ENCODE measurements around the gene THOC2.
"Not testable (repeated sequence)": the region's sequence is repeated elsewhere in the genome, so short reads cannot be mapped to it uniquely, and the experiment has no call there.

THOC2 gene

DNA sequence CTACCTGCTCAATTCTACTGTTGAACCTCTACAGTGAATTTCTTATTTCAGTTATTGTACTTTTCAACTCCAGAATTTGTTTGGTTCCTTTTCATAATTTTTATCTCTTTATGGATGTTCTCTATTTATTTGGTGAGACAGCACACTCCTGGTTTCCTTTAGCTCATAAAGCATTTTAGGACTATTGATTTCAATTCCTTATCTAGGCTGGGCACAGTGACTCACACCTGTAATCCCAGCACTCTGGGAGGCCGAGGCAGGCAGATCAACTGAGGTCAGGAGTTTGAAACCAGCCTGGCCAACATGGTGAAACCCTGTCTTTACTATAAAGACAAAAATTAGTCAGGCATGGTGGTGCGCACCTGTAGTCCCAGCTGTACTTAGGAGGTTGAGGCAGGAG, 57.7 kb downstream of the THOC2 start:
- DNase-seq (ENCODE audit: low read depth) = no peak

DNA sequence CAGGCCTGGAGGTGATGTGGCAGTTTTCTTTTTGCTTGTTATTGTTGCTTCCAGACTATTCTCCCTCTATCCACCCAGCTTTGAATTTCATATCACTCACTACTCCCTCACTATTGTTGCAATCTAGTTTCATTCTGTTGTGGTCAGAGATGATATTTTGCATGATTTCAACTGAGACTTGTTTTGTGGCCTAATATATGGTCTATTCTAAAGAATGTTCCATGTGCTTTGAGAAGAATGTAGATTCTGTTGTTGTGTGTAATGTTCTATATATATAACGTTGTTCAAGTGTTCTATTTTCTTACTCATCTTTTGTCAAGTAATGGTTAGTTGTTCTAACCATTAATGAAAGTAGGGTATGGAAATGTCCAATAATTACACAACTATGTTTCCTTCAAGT, 59.0 kb downstream of the THOC2 start:
- DNase-seq (ENCODE audit: low read depth) = no peak

DNA sequence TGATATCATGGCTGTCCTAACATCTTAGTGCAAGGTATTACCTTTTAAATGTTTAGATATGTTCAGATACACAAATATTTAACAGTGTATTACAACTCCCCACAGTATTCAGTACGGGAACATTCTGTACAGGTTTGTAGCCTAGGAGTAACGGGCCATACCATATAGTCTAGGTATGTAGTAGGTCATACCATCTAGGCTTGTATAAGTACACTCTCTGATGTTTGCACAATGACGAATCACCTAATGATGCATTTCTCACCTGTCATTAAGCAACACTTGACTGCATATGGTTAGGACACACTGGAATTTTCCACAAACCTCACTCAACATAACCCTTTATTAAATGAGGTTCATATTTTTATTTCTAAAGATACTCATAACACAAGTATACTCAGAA, 67.7 kb downstream of the THOC2 start:
- DNase-seq (ENCODE audit: low read depth) = no peak

DNA sequence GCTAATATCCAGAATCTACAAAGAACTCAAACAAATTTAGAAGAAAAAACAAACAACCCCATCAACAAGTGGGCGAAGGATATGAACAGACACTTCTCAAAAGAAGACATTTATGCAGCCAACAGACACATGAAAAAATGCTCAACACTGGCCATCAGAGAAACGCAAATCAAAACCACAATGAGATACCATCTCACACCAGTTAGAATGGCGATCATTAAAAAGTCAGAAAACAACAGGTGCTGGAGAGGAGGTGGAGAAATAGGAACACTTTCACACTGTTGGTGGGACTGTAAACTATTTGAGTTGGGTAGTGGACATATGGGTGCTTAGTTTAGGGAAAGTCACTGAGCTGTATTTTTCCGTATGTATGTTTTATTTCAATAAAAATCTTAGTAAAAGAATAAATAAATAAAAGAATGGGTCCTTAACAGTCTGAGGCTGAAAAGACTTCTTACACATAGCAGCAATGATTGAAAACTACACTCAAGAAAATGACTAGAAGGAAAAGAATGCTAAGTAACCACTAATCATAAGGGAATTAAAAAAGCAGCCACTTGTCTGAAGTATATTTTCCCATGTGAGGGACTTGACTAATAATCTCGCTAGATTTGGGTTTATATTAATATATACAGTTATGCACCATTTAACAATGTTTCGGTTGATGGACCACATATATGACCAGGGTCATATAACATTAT, 68.2 kb downstream of the THOC2 start:
- not testable (repeated sequence) for DNase-seq (ENCODE audit: low read depth)

DNA sequence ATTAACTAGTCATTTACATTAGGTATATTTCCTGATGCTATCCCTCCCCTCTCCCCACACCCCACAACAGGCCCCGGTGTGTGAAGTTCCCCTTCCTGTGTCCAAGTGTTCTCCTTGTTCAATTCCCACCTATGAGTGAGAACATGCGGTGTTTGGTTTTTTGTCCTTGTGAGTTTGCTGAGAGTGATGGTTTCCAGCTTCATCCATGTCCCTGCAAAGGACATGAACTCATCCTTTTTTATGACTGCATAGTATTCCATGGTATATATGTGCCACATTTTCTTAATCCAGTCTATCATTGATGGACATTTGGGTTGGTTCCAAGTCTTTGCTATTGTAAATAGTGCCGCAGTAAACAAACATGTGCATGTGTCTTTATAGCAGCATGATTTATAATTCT, 69.1 kb downstream of the THOC2 start:
- not testable (repeated sequence) for DNase-seq (ENCODE audit: low read depth)

DNA sequence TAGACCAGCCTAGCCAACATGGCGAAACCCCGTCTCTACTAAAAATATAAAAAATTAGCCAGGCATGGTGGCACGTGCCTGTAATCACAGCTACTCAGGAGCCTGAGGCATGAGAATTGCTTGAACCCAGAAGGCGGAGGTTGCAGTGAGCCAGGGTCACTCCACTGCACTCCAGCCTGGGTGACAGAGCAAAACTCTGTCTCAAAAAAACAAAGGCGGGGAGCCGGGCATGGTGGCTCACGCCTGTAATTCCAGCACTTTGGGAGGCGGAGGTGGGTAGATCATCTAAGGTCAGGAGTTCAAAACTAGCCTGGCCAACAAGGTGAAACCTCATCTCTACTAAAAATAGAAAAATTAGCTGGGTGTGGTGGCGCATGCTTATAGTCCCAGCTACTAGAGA, 76.3 kb downstream of the THOC2 start:
- not testable (repeated sequence) for DNase-seq (ENCODE audit: low read depth)

DNA sequence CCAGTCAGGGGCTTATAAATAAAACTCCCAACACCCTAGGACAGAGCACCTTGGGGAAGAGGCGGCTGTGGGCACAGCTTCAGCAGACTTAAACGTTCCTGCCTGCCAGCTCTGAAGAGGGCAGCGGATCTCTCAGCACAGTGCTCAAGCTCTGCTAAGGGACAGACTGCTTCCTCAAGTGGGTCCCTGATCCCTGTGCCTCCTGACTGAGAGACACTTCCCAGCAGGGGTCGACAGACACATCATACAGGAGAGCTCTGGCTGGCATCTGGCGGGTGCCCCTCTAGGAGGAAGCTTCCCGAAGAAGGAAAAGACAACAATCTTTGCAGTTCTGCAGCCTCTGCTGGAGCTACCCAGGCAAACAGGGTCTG, 84.1 kb downstream of the THOC2 start:
- not testable (repeated sequence) for DNase-seq (ENCODE audit: low read depth)

DNA sequence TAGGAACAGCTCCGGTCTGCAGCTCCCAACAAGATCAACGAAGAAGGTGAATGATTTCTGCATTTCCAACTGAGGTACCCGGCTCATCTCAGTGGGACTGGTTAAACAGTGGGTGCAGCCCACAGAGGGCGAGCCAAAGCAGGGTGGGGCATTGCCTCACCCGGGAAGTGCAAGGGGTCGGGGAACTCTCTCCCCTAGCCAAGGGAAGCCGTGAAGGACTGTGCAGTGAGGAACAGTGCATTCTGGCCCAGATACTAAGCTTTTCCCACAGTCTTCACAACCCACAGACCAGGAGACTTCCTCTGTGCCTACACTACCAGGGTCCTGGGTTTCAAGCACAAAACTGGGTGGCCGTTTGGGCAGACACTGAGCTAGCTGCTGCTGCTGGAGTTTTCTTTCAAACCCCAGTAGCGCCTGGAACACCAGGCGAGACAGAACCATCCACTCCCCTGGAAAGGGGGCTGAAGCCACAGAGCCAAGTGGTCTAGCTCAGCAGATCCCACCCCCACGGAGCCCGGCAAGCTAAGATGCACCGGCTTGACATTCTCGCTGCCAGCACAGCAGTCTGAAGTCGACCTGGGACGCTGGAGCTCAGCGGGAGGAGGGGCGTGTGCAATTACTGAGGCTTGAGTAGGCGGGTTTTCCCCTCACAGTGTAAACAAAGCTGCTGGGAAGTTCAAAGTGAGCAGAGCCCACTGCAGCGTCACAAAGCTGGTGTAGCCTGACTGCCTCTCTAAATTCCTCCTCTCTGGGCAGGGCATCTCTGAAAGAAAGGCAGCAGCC, 84.6 kb downstream of the THOC2 start:
- no peak for DNase-seq (ENCODE audit: low read depth)

DNA sequence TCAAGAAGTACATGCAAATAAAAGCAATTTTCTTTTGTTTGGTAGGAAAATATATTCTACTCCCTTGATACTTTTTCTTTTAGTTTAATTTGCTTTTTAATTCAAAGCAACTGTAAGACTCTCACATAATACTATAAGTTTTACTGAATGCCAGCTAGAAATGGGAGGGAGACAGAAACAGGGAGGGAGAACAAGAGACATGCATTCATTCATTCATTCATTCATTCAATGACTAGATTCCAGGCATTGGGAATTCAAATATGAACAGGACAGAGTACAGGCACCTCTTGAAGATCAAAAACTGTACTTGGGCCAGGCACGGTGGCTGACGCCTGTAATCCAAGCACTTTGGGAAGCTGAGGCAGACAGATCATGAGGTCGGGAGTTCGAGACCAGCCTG, 85.6 kb downstream of the THOC2 start:
- DNase-seq (ENCODE audit: low read depth) = no peak

DNA sequence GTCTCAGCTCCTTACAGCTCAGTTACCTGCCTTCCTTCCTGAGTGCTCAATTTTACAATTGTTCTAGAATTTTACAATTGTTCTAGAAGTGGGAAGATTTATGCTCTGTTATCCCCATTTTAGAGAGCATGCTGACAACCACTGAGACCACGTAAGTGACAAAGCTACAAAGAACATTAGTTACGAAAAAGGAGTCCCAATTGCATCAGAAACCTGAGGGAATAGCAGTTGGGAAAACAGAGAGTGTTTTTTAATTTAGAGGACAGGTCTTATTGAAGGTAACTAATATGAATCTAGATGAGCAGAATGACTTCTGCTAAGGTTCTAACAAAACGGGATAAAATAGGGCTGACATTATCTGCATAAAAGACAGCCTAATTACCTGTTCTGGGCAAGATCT, 103.3 kb downstream of the THOC2 start:
- DNase-seq (ENCODE audit: low read depth) = no peak

DNA sequence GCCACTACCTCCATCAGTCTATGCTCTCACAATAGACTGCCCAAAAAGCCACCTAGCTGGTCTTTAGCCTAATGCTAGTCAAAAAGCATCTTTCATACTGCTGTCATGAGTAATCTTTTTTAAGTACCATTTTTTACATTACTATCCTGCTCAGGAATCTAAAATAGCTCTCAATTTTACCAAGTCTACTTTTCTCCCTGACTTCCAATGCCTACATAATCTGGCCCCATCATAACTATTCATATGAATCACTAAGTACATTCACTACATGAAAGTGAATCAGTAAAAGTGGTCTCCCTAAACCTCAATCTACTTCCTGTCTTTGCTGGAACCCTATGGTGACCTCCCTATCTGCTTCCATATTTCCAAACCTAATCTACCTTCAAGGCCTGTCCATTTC, 105.9 kb downstream of the THOC2 start:
- DNase-seq (ENCODE audit: low read depth) = no peak

DNA sequence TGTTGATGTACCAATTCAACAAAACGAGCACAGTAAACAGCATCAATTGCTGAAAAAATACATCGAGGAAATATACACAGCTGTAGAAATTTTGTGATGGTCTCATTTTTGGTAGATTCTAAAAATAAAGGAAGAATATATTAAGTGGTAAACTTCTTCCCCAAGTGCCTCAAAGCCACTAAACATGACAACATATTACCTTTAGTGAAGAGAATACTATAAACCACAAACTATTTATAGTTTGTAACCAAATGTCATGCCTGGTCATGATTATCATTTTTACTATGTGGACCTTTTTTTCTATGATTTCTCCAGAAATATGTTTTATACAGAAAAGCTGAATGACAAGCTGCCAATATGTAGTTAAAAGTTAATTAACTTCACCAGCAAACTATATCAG, 106.9 kb downstream of the THOC2 start:
- no peak for DNase-seq (ENCODE audit: low read depth)

DNA sequence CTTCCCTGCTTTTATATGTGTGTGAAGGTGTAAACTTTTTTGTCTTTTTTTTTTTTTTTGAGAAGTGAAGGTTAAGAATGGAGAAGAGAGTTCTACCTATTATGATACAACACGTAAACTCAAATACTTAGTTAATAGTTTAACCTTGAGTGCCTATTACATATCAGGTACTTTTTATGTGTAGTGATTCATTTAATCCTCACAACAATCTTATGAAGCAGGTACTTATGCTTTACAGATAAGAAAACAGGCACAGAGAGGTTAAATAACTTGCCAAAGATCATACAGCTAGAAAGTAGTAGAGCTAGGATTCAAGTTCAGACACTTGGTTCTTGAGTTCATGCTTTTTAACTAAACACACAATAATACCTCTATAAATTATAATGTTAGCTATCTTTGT, 107.4 kb downstream of the THOC2 start:
- DNase-seq (ENCODE audit: low read depth) = no peak

DNA sequence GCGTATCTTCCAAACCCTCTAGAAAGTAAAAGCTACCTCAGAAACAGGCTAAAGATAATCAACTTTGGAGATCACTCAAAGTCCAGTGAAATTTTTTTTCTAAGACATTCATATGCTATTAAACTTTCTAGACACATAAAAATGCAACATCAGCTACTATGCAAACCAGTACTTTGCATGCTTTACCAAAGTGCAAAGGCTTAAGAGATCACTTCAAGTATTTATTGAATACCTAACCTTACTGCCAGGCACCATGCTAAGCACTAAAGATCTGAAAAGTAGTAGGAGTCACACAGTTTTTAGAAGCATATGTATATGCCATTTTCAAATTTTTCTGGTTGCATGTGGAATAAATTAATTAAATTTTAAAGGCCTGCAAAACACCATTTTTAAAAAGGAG, 115.8 kb downstream of the THOC2 start:
- no peak for DNase-seq (ENCODE audit: low read depth)

DNA sequence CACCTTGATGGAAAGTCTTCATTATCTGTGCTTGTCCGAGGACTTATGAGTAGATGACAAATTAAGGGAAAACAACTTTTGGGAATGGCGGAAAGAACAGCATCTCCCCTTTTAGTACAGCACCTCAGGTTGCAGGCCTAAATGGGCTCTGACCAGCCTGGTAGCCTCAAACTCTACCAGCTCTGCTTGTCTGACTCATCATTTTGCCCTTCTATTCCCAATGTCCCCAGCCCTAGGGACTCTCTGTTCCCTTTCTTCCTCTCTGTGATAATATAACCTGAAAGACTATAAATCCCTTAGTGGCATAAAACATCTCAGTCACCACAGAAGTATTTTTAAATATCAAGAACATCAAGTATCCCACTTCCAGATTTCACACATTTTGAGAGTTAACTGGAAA, 121.9 kb downstream of the THOC2 start:
- no peak for DNase-seq (ENCODE audit: low read depth)

DNA sequence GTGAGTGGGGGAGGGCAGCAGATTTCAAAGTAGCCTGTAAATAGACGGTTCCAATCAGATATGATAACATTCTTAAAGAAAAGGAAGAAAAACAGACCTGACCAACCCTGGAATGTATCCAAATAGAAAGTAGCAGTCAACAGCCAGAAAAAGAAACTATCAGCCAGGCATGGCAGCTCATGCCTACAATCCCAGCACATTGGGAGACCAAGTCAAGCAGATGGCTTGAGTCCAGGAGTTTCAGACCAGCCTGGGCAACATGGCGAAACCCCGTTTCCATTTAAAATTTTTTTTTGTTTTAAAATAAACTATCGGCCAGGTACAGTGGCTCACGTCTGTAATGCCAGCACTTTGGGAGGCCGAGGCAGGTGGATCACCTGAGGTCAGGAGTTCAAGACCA, 125.0 kb downstream of the THOC2 start:
- DNase-seq (ENCODE audit: low read depth) = no peak

DNA sequence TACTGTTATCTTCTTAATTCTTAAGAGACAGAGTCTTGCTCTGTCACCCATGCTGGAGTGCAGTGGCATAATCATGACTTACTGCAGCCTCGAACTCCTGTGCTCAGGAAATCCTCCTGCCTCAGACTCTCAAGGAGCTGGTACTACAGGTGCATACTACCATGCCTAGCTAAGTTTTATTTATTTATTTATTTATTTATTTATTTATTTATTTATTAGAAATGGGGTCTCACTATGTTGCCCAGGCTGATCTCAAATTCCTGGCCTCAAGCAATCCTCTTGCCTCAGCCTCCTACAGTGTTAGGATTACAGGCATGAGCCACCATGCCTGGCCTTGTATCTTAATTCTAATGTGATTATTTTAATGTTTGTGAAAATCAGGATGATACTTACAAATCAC, 125.6 kb downstream of the THOC2 start:
- DNase-seq (ENCODE audit: low read depth) = no peak

DNA sequence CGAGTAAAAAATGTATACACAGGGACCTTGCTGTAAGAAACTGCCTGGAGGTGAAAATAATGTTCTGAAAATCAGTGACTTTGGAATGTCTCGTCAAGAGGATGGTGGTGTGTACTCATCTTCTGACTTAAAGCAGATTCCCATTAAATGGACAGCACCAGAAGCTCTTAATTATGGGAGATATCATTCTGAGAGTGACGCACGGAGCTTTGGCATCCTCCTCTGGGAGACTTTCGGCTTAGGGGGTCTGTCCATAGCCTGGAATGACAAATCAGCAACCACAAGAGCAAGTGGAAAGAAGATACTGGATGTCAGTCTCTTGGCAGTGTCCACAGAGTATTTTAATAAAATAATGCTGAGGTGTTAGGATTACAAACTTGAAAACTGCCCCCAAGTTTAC, 129.4 kb downstream of the THOC2 start:
- DNase-seq (ENCODE audit: low read depth) = no peak

DNA sequence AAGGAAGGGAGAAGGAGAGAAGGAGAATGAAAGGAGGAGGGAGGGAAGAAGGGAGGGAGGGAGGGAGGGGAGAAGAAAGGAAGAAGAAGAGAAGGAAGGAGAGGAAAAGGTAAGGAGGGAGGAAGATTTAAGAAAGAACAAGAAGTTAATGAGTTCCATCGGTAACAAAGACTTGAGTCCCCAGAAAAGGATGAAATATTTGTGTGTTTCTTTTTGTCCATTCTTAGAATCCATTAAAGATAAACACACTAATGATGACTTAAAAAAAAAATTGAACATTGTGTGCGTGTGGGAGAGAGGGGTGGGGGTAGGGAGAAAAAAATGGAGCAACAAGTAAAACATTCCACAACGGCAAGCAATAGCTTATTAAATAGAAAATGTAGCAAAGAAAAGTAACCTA, 131.4 kb downstream of the THOC2 start:
- no peak for DNase-seq (ENCODE audit: low read depth)

DNA sequence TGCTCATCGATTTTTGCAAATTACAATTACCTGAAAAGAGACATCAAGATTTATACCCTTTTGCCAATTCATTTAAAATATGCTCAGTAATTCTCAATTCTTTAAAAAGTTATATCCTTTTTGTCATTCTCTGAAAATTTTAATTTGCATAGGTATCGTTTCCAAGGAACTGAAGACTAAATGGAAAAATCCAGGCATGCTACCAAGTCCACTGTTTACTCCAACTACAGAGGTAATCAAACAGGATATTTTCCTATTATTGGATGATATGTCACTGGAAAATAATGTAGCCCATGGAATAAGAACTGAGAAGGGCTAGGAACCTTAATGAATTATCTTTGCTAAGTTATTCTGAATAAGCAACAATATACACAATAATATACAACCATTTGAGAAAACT, 132.7 kb downstream of the THOC2 start:
- no peak for DNase-seq (ENCODE audit: low read depth)

DNA sequence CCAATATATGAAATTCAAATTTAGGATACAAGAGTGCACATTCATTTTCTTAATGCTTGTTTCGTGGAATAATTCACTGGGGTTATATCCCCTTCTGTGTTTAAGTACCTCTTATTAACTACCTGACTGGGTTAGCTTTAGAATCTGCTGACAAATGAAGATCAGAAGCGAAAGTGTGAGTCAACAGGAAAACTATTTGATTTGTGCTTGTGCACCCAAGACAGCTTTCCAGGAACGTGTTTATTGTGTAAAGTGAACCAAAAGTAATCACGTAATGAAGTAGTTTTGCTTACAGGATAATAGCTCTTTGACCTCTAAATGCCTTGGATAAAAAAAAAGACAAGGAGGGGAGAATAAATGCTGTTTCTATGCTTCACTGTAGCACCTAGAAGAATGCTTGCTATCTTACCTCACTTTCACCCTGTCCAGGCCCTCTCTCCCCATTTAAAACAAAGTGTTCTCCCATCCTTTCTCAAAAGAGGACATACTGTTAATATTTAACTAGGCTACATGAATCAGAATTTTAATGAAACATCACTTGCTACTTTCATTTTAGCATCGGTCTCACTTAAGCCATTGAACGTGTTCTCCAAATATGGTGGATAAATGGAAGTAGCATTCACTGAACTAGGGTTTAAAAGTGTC, 141.9 kb downstream of the THOC2 start:
- DNase-seq (ENCODE audit: low read depth) = no peak

DNA sequence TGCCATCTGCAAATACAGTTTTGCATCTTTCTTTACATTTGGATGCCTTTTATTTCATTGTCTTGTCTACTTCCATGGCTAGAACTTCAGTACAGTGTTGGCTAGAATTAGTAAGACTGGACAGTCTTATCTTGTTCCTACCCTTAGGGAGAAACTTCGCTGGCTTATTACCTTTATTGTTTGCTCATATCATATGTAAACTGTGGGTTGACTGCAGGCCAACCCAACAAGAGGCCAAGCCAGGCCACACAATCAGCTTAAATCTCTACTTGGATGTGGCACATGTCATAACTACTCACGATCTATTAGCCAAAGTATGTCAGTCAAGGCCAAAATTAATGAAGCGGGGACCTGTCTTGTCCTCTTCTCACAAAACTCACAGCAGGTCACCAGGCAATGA, 144.1 kb downstream of the THOC2 start:
- DNase-seq (ENCODE audit: low read depth) = no peak

DNA sequence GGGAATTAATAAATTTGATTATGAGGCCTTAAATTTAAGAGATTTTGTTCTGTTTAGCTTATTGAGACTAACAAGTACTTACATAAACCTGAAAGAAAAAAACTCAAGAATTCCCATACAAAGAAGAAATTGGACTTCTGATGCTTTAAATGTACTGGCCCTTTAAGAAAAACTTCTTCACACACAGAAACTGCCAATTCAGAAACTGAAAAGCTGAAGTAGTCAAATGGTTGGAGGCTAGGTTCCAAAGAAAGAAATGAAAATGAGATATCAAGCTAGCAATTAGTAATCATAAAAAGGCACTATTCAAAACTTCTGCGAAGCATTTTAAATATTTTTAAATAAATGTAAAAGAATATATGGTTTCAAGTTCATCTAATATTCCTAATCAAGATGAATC, 151.3 kb downstream of the THOC2 start:
- DNase-seq (ENCODE audit: low read depth) = no peak

DNA sequence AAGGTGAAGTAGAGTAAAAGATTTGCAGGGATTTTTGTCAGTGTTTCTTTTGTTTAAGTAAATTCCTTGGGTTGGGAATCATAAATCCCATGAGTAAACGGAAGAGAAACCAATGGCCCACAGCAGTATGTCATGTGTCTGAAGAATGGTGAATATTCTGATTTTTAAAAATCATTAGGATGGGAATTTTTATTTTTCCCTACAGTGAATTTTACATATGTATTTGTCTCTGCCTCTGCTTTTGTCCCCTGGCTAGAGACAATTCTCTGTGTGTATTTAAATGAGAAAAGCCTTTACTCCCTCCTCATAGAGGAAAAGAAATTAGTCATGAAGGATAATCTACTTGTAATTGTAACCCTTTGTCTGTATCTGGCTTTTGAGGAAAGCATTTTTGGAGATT, 152.1 kb downstream of the THOC2 start:
- no peak for DNase-seq (ENCODE audit: low read depth)

All from CMK (cell line).